GM21576 (cell line): ENCODE data around the gene TMEM171.

Experiments used
- ATAC-seq: cut with Tn5 transposase; IDR thresholded peaks from one replicate; pipeline ENCODE4 v1.9.1; 2021; ENCODE audit warnings: mild to moderate bottlenecking, moderate library complexity; ENCODE audit not compliant: unreplicated experiment

The TMEM171 gene, protein sequence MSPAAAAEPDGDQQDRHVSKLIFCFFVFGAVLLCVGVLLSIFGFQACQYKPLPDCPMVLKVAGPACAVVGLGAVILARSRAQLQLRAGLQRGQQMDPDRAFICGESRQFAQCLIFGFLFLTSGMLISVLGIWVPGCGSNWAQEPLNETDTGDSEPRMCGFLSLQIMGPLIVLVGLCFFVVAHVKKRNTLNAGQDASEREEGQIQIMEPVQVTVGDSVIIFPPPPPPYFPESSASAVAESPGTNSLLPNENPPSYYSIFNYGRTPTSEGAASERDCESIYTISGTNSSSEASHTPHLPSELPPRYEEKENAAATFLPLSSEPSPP

DNA sequence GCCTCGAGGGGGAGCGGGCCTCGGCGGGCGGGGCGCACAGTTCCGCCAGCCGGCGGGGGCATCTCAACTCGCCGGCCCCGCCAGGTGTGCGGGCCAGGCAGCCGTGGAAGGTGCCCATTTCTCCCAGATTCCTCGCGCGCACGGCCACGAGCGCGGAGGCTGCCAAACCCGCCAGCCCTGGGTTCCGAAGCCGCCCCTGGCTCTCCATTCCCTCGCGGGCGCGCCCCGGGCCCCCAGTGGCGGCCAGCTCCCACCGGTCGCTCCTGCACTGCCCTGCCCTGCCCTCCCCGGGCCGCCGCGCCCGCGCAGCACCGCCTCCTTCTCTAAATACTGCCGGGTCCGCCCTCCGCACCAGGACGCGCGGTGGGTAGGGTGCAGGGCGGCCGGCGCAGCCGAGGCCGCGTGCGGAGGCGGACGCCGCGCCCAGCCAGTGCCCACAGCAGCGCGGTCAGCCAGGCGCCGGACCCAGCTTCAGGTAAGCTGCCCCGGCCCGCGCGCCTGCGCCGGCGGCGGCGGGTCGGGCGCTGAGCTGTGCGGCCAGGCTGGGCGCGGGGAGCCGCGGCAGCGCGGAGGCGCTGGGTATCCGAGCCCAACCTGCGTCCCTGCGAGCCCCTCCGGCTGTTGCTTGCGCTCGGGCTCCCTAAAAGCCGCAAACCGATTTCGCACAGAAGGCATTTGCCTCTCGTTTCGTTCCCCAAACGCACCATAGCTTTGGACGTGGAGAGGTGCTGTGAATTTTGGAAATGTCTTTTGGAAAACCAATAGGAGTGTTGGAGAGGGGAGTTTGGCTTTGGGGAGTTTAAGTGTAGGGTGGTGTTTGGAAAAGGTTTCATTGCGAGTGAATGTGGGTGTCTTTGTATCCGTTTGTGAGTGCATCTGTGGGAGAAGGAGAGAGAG lies at the start of gene TMEM171:
TSS of gene TMEM171 (plus strand) at position 354 of the 897 bp plus-strand sequence. CDS start 2,799 bp downstream, outside the sequence.
- ATAC-seq: no peak

DNA sequence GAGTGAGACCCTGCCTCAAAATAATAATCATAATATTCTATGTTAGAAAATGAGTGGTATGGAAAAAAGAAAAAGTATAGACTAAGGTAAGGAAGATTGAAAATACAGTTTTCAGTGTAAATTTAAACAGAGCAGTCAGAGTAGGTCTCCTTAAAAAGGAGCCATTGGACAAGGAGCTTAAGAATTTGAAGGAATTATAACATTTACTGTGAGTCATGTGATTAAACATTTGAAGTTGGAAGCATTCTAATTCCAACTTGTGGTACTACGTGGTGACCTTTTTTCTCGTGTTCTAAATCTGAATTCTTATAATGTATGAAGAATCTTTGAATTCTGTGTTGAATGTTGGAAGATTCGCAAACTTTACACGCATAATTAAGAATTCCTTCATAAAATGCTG lies 39.3 kb upstream of the TMEM171 start:
- no peak for ATAC-seq

DNA sequence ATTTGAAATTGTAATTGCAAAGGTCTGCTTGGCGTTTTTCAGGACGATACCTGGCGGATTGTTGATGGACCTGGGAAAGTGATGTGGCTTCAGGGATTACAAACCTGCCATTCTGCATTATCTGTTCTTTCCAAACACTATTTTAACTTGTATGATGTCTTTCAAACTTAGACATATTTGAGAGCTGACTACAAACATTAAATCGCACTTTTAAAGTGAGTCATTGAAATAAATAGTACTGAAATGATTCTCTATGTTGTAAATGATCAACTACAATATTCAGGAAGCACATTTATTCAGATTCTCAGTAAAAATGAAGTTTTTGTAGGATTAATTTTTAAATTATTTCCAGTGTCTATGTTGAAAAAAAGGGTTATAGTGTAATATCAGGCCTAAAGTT lies 32.3 kb upstream of the TMEM171 start:
- ATAC-seq: no peak

DNA sequence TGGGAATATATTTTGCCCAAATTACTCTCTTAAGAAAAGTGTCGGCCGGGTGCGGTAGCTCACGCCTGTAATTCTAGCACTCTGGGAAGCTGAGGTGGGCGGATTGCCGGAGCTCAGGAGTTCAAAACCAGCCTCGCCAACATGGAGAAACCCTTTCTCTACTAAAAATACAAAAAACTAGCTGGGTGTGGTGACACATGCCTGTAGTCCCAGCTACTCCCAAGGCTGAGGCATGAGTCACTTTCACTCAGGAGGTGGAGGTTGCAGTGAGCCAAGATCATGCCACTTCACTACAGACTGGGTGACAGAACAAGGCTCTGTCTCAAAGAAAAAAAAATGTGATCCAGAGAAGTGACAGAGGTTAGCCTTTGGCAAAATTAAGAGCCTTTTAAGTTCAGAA lies 26.4 kb upstream of the TMEM171 start:
- no peak for ATAC-seq

DNA sequence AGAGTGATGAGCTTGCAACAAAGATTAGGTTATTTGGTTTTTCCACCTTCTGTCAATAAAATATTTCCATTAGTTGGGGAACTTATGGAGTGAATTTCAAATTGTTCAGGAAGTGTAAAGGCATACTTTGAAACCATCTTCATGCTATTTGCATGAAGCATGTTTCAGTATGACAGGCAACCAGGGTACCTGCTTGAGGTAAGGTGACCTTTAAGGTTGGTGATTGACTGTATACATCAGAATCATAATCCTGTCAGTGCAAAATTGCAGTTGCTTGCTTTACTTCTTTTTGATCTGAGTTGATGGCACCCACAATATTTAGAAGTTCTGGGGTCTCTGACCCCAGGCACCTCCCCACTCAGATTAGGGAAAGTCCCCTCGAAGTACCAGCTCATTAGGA lies 26.0 kb upstream of the TMEM171 start:
- no peak for ATAC-seq

DNA sequence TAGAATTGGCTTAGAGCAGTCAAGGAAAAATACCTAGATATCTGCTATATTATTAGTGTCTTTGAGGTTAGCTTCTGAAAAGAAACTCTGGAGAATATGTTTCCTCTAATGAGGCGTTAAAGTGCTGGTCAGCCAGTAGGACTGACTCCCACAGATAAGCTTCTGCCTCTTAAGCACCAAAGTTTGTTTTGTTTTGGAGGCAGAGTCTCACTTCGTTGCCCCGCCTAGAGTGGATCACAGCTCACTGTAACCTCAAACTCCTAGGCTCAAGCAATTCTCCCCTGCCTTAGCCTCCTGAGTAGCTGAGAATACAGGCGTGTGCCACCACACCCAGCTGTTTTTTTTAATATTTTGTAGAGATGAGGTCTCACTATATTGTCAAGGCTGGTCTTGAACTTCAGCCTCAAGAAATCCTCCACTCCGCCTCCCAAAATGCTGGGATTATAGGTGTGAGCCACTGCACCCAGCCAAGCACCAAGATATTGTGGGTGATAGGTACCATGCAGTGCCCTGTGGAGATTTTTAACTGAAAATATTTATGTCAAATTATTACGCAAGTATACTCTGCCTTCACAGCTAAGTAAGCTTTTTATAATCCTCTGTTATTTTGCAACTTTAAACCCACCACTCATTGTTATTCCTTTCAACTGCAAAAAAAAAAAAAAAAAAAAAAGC lies 24.7 kb upstream of the TMEM171 start:
- ATAC-seq: no peak

DNA sequence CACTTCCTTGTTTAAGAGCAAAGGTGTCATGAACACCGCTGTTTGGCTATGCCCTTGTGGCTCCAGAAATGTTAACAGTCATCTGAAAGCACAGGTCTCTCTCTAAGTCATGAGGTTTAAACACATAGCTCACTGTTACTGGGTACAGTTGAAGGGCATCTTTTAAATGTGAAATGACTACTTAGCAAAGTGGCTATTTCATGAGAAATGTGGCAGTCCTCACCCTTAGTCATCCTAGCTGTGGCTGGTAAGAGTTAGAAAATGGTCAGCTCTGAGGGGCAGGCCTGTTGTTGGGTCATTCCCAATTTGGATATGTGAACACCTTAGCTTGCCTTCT lies 24.2 kb upstream of the TMEM171 start:
- ATAC-seq: no peak

DNA sequence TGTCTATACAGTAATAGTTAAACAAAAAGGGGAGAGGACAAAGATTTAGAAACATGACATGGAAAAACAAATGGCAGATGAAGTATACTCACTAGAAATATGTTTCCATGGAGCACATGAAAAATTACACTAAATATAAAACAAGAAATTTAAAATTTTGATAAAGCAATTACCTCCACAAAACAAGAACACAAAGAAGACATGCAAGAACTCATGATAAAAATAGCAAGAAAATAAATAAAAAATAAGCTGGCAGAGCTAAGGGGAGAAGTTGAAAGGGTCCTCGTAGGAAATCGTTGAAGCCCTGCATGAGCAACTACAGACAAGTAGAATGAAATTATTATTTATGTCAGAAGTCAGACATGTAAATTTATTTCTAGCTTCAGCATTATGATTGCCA lies 22.6 kb upstream of the TMEM171 start:
- ATAC-seq: no peak

DNA sequence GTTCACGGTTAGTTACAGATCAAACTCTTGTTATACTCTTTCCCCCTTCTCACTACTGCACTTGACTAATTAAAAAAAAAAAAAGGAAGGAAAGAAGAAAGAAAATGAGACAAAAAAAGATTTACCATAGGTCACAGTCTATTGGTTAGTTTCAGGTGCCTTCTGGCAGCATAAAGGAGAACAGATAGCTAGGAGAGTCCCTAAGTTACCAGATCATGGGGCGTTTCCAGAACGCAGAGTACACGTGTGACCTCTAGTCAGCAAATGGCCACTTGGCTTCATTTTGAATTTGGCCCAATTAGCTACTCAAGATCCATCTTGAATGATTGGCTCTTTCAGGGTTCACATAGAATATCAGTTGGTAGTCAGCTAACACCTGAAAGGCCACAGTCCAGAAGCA lies 20.3 kb upstream of the TMEM171 start:
- no peak for ATAC-seq

DNA sequence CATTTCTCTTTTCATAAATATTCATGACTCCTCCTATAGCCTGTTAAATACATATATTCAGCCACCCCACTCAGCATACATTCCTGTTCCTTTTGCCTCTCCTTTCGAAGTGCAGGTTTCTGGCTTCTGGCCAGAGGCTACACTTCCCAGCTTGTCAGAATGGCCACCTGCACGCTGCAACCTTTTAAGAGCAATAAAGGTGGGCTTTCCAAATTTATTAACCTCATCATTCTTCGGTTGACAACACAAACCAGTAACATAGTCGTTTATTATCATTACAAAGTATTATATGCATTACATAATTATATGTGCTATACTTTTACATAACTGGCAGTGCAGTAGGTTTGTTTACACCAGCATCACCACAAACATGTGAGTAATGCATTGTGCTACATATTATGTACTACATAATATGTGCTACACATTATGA lies 16.5 kb upstream of the TMEM171 start:
- ATAC-seq: no peak

DNA sequence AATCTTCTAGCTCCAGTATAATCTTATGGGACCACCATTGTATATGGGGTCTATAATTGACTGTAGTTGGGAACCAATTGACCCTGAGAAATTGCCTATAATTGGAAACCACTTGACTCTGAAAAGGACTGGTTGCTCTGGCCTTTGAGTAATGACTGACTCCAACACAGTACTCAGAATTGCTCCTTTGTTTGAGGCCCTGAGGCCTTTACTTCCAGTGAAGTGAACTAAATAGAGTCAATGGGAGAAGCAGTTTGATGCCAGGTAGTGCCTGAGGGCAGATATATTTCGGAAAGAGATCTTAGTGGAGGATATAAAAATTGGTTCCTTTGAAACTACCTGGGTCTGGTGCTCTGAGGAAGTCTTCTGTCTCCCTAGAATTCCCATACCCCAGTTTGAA lies 16.0 kb upstream of the TMEM171 start:
- no peak for ATAC-seq

DNA sequence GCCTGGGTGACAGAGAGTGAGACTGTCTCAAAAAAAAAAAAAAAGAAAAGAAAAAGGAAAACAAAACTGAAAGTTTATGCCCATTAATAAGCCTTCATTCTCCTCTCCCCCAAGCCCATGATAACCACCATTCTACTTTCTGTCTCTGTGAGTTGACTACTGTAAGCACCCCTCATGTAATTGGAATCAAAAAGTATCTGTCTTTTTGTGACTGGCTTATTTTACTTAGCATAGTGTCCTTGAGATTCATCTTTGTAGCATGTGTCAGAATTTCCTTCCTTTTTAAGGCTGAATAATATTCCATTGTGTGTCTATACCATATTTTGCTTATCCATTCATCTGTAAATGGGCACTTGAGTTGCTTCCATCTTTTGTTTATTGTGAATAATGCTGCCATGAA lies 14.0 kb upstream of the TMEM171 start:
- no peak for ATAC-seq

DNA sequence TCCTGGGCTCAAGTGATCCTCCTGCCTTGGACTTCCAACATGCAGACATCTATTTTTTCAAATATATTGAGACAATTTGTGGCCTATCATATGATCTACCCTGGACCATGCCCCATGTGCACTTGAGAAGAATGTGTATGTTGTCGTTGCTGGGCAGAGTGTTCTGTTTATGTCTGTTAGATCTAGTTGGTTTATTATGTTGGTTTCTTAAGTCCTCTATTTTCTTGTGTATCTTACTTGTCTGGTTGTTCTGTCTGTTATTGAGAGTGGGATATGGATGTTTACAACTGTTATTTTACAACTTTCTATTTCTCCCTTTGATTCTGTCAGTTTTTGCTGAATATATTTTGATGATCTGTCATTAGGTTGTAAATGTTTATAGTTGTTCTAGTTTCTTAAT lies 10.2 kb upstream of the TMEM171 start:
- ATAC-seq: no peak

DNA sequence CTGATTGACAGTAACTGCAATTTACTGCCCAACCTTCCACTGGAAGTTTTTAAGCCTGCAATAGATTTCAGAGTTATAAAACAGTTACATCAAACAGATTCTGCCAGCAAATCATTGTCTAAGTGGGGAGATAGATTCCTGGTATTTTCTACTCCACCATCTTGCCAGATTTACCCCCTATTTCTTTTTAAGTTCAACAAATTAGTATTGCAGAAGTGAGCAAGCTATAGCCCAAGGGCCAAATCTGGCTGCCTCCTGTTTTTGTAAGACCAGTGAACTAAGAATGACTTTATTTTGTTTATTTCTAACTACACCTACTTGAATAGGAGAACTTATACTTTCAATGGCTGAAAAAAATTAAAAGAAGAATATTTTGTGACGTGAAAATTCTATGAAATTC lies 8.8 kb upstream of the TMEM171 start:
- no peak for ATAC-seq

DNA sequence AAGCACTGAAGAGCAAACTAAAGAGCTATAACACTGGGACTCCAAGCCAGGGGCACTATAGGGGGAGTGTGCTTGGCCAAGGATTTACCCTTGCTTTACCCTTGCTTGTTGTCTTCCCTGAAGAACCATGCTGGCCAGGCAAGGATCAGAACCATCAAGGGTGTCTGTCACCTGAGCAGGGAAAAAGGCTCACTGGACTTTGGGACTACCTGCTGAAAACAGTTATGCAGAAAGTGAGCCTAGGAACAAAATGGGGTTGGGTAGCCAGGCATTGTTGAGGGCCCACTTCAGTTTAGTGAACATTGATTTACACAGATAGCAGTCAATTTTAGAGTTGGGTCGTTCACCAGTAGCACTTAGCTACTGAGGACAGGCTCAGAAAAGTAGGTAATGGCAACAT lies 8.0 kb upstream of the TMEM171 start:
- ATAC-seq: no peak

DNA sequence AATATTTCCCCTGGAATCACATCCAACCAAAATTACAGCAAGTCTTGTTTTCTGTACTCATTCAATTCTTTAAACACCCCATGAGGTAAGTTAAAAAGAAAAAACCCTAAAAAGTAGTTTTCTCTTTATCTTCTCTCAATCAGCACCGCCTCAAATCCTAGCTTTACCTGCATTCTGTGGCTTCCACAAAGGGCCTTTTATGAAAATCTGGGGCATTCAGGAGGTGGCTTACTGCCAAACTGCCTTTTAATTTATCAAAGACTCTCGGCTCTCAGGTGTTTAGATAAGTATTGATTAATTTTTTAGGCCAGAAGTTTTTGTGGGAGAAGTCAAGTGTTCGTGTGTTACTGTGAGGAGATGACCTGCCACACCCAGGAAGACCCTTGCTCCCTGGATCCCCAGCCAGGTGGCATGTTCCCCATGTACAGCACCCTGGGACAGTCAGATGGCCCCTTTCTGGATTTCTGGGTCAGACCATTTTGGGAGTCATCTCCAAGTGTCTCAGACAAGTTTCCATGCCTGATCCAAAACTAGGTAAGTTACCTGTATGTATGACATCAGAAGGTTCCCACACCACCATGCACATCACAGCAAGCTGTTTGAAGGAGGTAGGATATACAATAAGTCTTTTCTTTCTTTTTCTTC lies 6.2 kb upstream of the TMEM171 start:
- no peak for ATAC-seq

DNA sequence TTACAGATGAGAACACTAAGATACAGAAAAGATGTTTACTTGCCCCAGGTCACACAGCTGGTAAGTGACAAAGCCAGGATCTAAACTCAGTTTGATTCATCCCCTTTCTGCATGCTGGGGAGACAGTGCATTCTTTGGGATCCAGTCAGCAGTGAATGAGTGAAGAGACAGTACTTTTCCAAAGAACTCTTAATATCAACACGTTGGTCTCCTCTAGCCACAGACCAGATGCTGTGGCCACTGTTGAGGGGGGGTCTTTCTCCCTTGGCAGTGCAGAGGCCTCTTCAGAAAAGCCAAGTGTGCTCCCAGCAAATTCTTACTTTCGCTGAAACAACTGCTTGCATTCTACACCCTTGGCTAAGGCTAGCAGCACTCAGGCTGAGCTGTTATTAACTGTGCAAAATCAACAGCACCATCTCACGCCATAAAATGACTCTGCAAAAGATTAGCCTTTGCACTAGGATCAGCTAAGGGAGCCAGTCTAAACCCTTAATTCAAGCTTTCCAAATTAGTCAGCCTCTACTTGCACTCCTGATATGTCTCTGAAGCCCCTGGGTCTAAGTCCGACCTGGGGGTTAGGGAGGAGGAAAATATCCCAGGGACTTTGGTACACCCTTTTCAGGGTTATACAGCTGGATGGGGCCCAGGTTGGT lies 4.8 kb upstream of the TMEM171 start:
- ATAC-seq: no peak

DNA sequence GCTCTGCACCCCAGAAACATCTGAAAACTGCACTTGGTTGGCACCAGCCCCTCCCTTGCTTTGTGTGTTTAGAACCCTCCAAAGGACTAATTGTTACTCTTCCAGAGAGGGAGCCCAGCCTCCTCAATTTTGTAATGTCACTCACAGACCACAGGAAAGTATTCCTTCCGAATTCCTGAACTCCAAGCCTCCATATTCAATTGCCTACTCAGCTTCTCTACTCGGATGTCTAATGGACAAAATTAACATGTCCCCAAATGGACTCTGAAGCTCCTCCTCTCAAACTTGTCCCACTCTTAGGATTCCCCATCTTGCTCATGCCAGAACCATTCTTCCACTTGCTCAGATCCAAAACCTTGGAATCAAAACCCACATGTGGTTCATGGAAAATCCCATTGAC lies 3.9 kb upstream of the TMEM171 start:
- no peak for ATAC-seq

DNA sequence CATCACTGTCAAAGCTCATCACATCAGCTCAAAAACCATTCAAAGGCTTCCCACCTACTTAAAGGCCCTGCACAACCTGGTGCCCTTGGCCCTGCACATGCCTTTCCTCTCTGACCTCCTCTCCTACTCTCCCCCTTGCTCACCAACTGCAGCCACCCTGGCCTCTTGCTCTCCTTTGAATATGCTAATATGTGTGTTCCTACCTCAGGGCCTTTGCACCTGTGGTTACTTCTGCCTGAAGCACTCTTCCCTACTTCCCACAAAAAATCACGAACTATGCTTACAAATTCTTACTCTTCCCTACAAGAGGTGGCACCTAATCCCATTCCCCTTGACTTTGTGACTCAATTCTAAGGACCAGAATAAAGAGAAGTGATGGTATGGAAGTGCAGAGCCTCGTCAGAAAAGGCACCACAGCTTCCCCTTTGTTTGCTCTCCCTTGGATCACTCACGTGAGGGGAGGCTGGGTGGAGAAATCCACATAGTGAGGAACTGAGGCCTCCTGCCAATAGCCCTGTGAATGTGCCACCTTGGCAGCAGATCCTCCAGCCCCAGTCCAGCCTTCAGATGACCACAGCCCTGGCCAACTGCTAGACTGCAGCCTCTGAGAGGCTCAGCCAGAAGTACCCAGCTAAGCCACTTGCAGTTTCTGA lies 3.2 kb upstream of the TMEM171 start:
- no peak for ATAC-seq

DNA sequence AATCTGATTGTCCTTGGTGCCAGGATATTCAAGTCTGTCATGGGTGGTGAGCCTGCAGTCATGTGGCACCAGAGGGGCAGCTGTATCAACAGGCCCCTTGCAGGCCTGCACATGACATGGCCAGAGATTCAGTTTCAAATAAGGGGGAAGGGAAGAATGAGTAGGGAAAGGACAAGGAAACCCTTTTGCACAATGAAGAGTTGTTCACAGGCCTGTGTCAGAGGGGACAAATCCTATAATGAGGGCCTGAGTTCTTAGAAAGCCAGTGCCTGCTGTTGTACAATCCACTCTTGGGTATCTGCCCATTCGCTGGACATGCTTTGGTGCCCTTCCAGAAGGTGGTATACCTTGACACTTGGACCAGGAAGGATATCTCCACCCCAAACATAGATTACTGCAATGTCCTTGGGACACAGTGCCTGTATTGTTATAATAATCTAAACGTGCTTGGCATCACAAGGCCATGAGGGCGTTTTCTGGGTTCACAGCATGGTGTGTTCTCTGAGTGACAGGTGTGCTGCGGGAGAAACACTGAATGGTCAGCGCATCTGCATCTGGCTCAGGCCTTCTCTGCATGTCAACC lies 1.9 kb upstream of the TMEM171 start:
- no peak for ATAC-seq
